ENCODE measurements around the gene CRELD2.

Gene CRELD2

DNA sequence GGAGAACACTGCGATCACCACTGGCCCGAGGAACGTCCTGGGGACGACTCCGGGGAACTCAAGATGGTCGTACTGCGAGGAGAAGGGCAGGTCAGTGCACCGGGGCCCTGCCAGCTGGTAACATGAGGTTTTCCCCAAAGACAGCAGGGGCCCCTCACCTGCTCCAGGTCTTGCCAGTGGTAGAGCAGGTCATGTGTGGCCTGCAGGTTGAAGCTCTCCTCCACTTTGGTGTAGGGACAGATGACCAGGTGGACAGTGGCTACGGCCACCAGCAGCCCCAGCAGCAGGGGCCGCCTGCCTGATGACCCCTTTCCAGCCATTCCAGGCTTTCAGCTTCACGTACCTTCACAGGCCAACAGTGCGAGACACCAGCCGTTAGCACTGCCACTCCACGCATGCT is 5.0 kb upstream of the CRELD2 start:
- no peak for DNase-seq

GRCh38 chr22:49914256-49914655 is 4.2 kb upstream of the CRELD2 start:
- DNase-seq = no peak

DNA sequence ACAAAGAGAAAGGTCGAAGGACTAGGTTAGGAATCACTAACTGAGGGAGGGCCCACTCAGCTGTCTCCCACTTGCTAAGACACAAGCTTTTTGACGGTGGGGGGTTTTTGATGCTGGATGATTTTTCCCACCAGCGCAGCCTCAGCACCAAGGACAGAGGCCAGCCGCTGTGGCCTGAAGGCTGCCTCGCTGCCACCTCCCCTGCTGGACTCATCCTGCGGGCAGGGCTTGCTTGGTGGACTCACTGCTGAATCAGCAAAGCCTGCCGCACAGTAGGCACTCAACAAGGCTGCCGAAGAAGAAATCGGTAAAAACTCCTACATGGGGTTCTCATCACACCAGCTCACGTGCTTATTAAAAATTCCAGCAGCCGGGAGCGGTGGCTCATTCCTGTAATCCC is 2.8 kb upstream of the CRELD2 start:
- DNase-seq = no peak

DNA sequence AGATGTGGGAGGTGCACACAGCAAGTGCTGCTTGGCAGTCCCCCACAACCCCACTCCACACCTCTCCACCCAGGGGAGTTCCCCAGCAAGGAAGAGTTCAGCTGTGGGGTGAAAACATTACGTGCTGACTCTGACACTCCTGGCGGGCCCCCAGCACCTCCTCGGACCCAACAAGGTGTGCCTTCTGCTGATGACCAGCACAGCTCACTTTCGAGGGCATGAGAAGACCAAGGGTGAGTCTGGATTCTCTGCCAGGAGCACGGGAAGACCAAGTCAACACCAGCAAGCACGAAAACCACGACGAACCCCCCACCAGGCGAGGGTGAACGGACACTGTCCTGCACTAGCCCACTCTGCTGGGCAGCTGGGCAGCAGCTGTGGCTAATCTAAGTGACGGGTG is 1.6 kb upstream of the CRELD2 start:
- DNase-seq = no peak

DNA sequence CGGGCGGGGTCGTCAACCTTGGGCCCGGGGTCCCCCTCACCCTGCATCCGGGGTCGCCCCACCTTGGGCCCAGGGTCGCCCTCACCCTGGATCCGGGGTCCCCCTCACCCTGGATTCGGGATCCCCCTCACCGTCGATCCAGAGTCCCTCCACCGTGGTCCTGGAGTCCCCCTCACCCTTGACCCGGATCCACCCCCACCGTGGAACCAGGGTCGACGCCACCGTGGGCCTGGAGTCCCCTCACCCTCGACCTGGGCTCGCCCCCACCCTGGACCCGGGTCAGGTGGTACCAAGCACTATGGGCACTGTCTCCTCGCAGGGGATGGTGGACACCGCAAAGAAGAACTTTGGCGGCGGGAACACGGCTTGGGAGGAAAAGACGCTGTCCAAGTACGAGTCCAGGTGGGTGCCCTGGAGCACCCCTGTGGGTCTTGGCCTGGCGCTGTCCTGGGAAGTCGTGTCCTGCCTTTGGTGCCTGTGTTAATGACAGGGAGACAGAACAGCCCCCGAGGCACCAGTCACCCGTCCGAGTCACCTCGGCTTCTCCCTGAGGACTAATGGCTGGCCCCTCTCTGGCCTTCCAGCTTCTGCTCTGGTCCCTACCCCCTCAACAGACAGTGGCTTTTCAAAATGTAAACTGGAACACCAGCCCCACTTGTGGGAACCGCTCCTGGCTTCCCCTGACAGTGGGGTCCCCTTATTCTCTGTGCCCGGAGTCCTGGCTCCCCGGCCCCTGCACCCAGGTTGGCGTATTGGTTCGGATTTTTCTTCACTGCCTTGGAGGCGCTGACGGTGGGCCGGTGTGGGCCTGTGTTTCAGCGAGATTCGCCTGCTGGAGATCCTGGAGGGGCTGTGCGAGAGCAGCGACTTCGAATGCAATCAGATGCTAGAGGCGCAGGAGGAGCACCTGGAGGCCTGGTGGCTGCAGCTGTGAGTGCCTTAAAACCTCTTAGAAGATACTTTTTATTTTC is 762 bp downstream of the CRELD2 start:
- DNase-seq = no peak

DNA sequence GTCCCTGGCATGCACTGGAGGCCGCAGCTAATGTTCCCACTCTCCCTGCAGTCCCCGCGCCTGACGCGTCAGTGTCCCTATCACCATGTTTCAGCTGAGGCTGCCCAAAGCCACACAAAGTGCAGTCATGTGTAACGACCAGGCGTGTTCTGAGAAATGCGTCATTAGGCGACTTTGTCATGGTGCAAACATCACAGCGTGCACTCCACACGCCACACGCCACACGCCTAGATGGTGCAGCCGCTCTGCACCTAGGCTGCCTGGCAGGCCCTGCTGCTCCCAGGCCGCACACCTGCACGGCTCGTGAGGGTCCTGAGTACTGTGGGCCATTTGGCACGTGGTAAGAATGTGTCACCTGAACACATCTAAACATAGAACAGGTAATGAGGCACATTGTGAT is 2.4 kb downstream of the CRELD2 start:
- no peak for DNase-seq

DNA sequence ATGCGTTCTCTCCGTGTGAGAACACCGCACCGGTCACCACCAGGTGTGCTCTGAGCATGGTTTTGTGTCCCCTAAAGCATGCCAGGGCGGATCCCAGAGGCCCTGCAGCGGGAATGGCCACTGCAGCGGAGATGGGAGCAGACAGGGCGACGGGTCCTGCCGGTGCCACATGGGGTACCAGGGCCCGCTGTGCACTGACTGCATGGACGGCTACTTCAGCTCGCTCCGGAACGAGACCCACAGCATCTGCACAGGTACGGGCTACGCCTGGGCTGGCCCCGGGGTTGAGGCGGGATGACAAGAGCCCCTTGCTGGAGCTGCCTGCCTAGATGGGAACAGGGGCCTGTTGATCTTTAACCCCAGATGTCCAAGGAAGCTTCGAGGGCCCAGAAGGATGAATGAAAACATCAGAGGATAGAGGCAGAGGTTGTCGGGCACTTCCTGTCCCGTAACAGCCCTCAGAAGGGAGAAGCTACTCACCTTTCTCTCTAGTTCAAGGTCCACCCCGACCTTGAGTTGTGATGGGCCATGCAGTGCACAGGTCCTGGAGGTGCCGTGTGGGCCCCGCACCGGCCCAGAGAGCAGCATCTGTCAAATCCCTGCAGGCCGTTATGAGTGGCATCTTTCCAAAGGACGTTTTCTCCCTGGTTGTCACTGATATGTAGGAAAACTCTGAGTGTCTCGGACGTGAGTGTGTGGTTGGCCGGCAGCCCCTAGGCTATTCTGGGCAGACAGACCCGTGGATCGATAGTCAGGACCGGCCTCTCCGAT is 3.3 kb downstream of the CRELD2 start:
- no peak for DNase-seq

GRCh38 chr22:49922484-49922883 is 4.0 kb downstream of the CRELD2 start:
- no peak for DNase-seq

DNA sequence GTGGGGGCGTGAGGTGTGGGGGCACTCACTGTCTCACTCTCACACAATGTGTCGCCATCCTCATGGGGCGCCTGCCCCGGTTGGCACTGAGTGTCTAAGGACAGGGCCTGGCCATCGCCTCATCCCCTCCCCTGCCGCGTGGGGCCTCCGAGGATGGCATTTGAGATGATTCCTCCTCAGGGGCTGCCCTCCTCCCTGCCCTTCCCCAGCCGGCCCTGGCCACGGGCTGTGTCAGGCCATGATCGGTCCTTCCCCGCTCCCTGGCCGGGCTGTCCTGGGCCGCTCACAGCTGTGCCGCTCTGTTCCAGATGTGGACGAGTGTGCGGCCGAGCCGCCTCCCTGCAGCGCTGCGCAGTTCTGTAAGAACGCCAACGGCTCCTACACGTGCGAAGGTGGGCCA is 4.5 kb downstream of the CRELD2 start:
- no peak for DNase-seq

DNA sequence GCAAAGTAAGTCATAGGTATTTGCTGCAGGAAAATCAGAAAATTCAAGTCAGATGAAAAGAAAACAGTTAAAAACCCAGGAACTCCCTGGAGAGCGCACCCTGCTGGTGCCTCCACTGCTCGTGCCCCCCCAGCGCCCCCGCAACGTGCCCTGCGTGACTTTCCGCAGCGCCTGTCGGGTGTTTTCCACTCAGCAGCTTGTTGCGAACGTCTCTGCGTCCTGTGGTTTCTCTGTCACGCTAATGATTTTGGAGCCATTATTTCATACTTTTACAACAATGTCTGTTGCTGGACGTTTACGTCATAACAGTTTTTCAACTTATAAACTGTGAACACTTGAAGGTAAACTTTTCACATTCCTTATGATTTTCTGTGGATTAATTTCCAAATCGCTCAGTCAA is 5.0 kb downstream of the CRELD2 start:
- no peak for DNase-seq

DNA sequence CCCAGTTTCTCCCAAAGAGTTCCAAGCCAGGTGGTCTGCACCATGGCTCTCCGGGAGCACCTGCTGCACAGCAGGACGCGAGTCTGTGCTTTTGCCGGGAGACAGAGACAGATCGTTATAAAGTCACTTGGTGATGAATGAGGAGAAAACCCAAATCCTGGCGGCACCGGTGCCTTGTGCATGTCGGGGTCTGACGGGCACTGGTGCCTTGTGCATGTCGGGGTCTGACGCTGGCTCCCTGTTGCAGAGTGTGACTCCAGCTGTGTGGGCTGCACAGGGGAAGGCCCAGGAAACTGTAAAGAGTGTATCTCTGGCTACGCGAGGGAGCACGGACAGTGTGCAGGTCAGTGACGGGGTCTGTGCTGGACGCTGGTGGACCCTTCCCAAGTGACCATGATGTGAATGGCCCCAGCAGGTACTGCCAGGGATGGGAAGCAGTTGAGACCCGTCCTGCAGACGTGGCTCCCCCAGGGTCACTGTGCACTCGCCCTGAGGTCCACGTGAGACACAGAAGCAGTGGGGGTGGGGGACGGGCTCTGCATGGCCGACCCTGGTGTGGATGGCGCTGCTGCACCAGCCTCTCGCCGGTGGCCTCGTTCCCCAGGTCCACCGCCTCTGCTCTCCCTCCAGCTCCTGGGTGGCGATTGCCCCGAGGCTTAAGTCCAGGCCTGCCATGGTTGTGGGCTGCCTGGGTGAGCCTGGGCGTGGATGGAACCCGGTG is 5.8 kb downstream of the CRELD2 start:
- no peak for DNase-seq

GRCh38 chr22:49925525-49926128 is 7.2 kb downstream of the CRELD2 start:
- DNase-seq = no peak

- no peak for DNase-seq
Measured at GRCh38 chr22:49926916-49927315, 8.5 kb downstream of the CRELD2 start.

DNA sequence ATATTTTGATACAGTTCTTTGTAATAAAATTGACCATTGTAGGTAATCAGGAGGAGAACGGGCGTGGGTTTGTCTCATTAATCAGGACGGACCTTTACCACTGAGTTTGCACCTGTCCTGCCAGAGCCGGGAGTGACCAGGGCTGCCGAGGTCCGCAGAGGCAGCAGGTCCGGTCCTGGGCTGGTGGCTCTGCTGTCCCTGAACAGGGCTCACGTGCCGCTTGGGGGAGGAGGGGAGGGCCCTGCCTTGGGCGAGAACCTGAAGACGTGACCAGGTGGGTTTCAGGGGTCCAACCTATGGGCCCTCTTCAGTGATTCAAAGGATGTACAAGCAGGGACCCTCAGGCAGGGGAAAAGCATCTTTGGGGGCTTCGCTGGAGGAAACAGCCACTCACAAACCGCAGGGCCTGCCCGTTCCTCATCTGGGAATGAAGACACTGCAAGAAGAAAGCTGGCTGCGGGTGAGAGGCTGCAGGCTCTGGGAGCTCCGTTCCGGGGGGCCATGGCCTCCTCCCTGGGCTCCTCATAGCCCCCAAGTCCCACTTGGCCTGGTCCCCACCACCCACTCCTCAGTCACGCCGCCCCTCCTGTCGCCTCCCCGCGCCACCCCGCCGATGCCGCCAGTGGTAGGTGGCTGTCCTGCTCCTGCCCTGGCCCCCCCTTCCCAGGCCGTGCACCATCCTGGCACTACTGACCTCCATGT is 9.2 kb downstream of the CRELD2 start:
- DNase-seq = no peak

GRCh38 chr22:49928185-49928495 is 9.7 kb downstream of the CRELD2 start:
- no peak for DNase-seq

DNA sequence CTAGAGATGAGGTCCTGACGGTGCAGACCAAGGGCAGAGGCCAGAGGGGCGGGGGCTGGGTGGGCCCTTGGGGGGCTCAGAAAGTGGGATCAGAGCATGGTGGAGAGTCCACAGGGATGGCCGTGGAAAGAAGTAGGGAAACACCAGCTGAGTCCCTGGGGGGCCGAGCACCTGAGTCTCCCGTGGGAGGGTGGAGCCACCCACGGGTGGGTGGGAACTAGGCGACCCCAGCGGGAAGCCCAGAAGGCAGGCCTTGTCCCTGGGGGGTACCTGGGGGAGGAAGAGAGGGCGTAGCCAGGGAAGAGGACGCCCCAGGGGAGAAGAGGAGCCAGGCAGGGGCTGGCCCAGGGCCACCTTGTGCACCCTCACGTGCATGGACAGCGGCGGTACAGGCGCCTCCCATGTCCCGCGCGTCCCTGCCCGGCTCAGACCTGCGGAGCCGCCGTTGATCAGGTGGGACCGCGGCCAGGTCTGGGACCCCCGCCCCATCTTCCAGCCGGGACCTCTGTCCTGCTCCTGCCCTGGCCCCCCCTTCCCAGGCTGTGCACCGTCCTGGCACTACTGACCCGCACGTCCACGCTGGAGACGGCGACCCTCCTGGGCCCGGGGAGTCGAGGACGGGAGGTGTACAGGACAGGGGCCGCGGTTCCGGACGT is 10.2 kb downstream of the CRELD2 start:
- no peak for DNase-seq

DNA sequence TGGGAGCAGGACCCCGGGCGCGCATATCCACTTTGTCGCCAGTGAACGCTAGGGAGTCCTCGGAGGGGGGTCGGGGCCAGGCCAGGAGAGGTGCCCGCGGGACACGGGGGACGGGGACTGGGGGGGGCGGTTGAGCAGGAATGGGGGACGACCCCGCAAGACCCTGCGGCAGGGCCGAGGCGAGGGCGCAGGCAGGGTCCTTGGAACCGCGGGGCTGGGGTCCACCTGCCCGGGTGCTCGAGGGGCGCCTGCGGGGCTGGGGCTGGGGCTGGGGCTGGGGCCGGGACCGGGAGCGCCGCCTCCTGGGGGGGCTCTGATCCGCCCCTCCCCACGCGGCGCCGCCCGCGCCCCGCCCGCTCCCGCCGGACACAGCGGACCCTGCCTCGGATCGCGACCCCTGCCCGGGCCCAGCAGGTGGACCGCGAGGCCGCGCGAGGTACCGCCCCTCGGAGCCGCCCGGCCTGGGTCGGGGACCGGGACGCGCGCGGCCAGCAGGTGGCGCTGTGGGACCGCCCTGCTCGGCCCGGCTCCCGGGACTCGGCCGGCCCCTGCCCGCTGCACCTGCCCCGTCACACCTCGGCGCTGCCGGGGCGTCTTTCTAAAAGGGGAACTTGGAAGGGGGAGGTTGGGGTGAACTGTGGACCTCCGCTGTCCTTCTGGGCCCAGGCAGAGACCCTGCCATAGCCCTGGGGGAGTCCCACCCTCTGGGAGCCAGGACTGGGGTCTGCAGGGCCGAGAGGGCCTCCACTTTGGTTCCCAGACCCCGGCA is 11.0 kb downstream of the CRELD2 start:
- peak; percentile 11 to 36 for DNase-seq

DNA sequence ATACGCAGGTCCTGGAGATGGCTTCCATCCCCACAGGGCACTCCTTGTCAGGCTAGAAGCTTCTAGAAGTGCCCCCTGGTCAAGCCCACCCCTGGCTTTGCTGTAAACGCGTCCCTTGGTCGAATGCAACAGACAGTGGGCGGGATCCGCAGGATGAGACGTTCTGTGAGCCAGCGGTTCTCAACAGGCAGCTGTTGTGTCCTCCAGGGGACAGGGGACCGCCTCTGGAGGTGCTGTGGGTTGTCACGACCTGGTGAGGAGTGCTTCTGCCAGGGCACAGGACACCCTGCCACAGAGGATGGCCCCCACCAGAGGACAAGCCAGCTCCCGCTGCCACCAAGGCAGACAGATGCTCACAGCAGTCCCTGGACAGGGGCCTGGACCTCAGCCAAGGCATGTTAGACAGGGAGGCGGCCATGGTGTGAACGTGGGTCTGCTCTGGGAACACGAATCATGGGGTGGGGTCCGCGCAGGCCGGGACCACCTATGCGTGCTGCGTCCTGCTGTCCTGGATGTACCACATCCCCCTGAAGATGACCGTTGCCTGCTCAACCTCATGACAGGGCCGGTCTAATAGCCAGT is 11.7 kb downstream of the CRELD2 start:
- no peak for DNase-seq

DNA sequence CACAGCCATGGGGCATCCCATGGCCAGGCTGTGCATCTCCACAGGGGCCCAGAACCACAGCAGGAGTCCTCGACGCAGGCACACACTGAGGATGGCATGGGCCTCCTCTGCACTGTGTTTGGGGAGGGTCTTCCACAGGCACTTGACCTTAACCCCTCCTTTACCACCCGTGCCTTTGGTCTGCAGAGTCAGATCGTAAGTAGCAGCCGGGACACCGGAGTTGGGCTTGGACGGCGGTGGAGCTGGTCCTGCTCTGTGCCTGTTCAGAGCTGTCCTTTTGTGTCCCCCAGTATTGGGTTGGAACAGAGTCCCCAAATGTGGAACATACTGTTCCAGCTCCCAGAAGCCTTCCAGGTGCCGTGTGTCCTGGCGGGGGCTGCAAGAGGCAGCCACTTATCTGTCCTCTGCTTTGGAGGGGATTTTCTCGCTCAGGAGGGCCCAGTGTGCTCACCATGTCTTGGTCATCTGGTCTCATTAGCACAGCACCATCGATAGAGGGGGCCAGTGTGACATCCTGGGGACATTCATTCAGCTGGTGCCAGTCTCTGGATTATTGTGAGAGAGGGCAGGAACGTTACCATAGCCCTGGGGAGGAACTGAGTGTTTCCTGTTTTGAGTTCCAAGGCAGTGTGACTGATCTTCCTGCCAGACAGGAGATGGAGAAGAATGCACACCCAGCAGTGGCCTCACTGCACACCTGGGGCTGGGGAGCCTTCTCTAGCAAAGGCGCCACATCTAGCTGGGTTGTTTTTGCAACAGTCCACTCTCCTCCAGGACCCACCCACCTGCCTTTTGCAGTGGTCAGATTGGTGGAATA is 12.4 kb downstream of the CRELD2 start:
- peak; percentile 86 to 90 for DNase-seq
